Measurements from ENCODE around the gene PELI2. TPM values are rescaled to one million over a fixed set of nuclear protein-coding genes. Genes with fewer than 3 reads are reported as not detected.

Gene PELI2
- total RNA-seq, 1 donor from 2014 or later, result 27.2 TPM

DNA sequence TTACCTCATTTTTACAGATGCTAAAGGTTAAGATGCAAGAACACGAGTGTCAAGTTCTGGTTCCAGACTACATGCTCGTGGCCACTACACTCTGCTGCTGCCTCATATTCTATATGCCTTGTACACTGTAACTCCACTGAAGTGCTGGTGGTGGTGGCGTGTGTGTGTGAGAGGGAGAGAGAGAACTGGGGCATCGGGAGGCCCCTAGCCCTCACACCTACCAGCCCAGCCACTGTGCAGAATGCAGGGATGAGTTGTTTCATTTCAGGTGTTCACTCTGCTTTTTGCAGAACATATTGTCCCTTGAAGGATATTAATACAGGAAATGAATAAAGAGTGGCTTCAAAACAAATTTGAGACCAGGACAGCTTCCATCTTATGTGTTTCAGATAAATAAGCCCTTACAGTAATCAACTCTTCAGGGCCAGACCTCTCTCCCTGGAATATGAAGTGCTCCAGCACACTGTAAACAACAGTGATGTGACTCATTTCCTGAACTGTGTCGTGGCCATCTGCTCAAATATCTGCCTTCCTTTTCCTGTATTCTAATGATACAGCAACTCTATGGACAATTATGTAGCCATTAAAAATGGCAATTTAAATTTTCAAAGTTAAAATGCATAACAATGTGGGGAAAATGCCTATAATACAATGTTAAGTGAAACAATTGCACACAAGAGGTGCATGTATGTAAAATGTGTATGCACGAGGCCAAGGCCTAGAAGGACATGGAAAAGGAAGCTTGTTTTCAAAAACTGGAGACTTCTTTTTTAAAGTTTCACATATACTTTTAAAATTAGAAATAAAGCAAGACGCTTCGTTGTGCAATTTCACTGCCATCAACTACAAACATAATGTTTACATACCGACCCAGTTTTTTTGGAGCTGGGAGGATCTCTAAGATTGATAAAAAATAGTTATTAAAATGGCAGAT lies 215.4 kb downstream of the PELI2 start:
- no peaks in the 10 kb centered on the region for H4K20me1 ChIP-seq (ENCODE audit: low read depth)
- no peaks in the 10 kb centered on the region for H3K27me3 ChIP-seq
- H3K4me1 ChIP-seq, result no peaks in the 10 kb centered on the region
- no peak overlapping the region for H3K4me3 Mint-ChIP-seq
- DNase-seq (ENCODE audit: low spot score), result no peak
- H3K4me1 Mint-ChIP-seq, result peaks cover 5% of the 10 kb centered on the region
- H3K9ac ChIP-seq, result no peak overlapping the region
- peaks cover 3% of the 10 kb centered on the region for H3K27me3 Mint-ChIP-seq (ENCODE audit: insufficient read depth, low read depth)
- H3K36me3 Mint-ChIP-seq, result no peaks in the 10 kb centered on the region
- H3K9me3 Mint-ChIP-seq, result no peaks in the 10 kb centered on the region
- H3K27ac ChIP-seq, result no peak overlapping the region
- H3K27ac Mint-ChIP-seq, result no peak overlapping the region
- TF ChIP-seq EZH2phosphoT487 (IDR thresholded peaks at IDR 0.05) (no peak), EZH2 (IDR thresholded peaks at IDR 0.05) (no peak)
- TF ChIP-seq, protein P1, sequence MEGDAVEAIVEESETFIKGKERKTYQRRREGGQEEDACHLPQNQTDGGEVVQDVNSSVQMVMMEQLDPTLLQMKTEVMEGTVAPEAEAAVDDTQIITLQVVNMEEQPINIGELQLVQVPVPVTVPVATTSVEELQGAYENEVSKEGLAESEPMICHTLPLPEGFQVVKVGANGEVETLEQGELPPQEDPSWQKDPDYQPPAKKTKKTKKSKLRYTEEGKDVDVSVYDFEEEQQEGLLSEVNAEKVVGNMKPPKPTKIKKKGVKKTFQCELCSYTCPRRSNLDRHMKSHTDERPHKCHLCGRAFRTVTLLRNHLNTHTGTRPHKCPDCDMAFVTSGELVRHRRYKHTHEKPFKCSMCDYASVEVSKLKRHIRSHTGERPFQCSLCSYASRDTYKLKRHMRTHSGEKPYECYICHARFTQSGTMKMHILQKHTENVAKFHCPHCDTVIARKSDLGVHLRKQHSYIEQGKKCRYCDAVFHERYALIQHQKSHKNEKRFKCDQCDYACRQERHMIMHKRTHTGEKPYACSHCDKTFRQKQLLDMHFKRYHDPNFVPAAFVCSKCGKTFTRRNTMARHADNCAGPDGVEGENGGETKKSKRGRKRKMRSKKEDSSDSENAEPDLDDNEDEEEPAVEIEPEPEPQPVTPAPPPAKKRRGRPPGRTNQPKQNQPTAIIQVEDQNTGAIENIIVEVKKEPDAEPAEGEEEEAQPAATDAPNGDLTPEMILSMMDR (IDR thresholded peaks at IDR 0.05), result no peak
- no peak overlapping the region for H3K4me2 ChIP-seq
- H3K36me3 ChIP-seq, result no peaks in the 10 kb centered on the region
- H3F3A ChIP-seq (ENCODE audit: low read depth), result no peaks in the 10 kb centered on the region
- H3K4me3 ChIP-seq, result no peak overlapping the region
- no peak overlapping the region for H2AFZ ChIP-seq (replicated peaks)
- H3K79me2 ChIP-seq (ENCODE audit: low read depth), result no peaks in the 10 kb centered on the region
- H3K9me3 ChIP-seq (ENCODE audit: low read depth), result no peaks in the 10 kb centered on the region

DNA sequence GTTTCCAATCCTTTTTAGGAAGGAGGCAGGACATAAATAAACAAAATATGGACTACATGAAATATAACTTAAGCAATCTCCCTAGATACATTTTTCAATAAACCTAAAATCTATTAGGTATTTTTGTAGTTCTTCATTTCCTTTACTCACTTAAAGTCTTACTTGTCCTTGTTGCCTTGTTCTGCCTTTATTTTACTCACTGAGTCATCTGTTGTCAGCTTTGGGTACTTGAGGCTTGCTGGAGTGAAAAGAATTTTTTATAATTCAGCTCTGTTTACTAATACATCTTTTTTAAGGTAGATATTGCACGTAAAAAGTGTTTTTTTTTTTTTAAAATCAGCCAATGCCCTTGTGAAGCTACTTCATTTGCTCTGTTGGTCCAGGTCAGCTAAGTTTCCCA lies 216.2 kb downstream of the PELI2 start:
- Histone ChIP-seq H3K4me2 (no peak overlapping the region), H3K4me1 (no peaks in the 10 kb centered on the region), H3K79me2 (ENCODE audit: low read depth) (no peaks in the 10 kb centered on the region), H3K36me3 (no peaks in the 10 kb centered on the region), H3F3A (ENCODE audit: low read depth) (no peaks in the 10 kb centered on the region), H2AFZ (replicated peaks) (no peak overlapping the region), H3K4me3 (no peak overlapping the region), H3K9ac (no peak overlapping the region), H4K20me1 (ENCODE audit: low read depth) (no peaks in the 10 kb centered on the region), H3K9me3 (ENCODE audit: low read depth) (no peaks in the 10 kb centered on the region), H3K27me3 (no peaks in the 10 kb centered on the region), H3K27ac (no peak overlapping the region)
- Mint-ChIP-seq H3K36me3 (no peaks in the 10 kb centered on the region), H3K4me3 (no peak overlapping the region), H3K4me1 (peaks cover 5% of the 10 kb centered on the region), H3K9me3 (no peaks in the 10 kb centered on the region), H3K27ac (no peak overlapping the region), H3K27me3 (ENCODE audit: insufficient read depth, low read depth) (peaks cover 3% of the 10 kb centered on the region)
- no peak for TF ChIP-seq EZH2 (IDR thresholded peaks at IDR 0.05)
- TF ChIP-seq EZH2phosphoT487 (IDR thresholded peaks at IDR 0.05), result no peak
- TF ChIP-seq, protein P1 (IDR thresholded peaks at IDR 0.05), result no peak
- DNase-seq (ENCODE audit: low spot score), result no peak

DNA sequence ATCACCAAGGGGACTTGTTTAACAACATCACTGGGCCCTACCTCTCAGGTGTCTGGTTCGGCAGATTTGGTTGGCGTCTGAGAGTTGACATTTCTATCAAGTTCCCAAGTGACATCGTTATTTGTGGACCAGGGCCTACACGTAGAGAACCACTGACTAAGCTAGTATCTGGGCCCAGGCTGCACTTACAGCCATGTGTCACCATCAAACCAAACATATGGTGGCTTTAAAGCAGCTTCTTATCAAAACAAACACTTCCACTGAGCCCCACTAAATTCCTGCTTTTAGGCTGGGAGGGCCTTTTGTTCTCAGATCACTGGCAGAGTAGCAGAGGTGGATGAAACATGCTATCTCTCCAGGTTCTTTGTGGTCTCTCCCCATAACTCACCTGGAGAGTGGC lies 220.5 kb downstream of the PELI2 start:
- Histone ChIP-seq H2AFZ (replicated peaks) (no peak overlapping the region), H3K4me3 (no peak overlapping the region), H3K9ac (no peak overlapping the region), H3K36me3 (no peaks in the 10 kb centered on the region), H3K27ac (no peak overlapping the region), H3F3A (ENCODE audit: low read depth) (no peaks in the 10 kb centered on the region), H3K79me2 (ENCODE audit: low read depth) (no peaks in the 10 kb centered on the region), H4K20me1 (ENCODE audit: low read depth) (no peaks in the 10 kb centered on the region), H3K4me2 (no peak overlapping the region), H3K4me1 (no peaks in the 10 kb centered on the region), H3K27me3 (no peaks in the 10 kb centered on the region), H3K9me3 (ENCODE audit: low read depth) (no peaks in the 10 kb centered on the region)
- DNase-seq (ENCODE audit: low spot score), result no peak
- TF ChIP-seq, protein P1 (IDR thresholded peaks at IDR 0.05), result no peak
- TF ChIP-seq EZH2 (IDR thresholded peaks at IDR 0.05) (no peak), EZH2phosphoT487 (IDR thresholded peaks at IDR 0.05) (no peak)
- H3K27me3 Mint-ChIP-seq (ENCODE audit: insufficient read depth, low read depth), result peaks cover 4% of the 10 kb centered on the region
- no peaks in the 10 kb centered on the region for H3K36me3 Mint-ChIP-seq
- H3K27ac Mint-ChIP-seq, result no peak overlapping the region
- peaks cover 5% of the 10 kb centered on the region for H3K4me1 Mint-ChIP-seq
- H3K4me3 Mint-ChIP-seq, result no peak overlapping the region
- no peaks in the 10 kb centered on the region for H3K9me3 Mint-ChIP-seq

Data from neural progenitor cell (in vitro differentiated cells).